Adrenal gland (tissue), 12 donors: ENCODE measurements around the gene NEUROG1. TPM values are rescaled to one million over a fixed set of nuclear protein-coding genes. Genes with fewer than 3 reads are reported as not detected.

ENCODE experiments used
- DNase-seq, 7 donors: peaks; one replicate each; pipeline ENCODE4 v3.0.0-alpha.2; 2019 to 2020
- H3K27ac ChIP-seq, 5 donors: fragments of 200-600 bp; sonication (generic) in 4 of 5; 1 replicate in 3 of 5; 2 replicates in 2 of 5; pipeline versions ENCODE4 v1.5.1 to v1.8.0; 2016 to 2020; ENCODE audit warnings: mild to moderate bottlenecking in 1 of 5
- H3K27me3 ChIP-seq: fragments of 200-600 bp; 2 replicates; pipeline ENCODE4 v1.8.0; 2021
- H3K36me3 ChIP-seq, 2 donors: fragments of 200-600 bp; replicated peaks in 1 of 2; 1 replicate in 1 of 2; 2 replicates in 1 of 2; pipeline versions ENCODE4 v1.5.1 to v1.8.0; 2018 to 2022
- H3K4me1 ChIP-seq, 2 donors: fragments of 200-600 bp; replicated peaks in 1 of 2; 1 replicate in 1 of 2; 2 replicates in 1 of 2; pipeline versions ENCODE4 v1.5.1 to v1.8.0; 2018 to 2021
- H3K4me3 ChIP-seq, 4 donors: fragments of 200-600 bp; sonication (generic) in 3 of 4; one replicate each; pipeline ENCODE4 v1.5.1; 2016 to 2018
- H3K9me3 ChIP-seq, 3 donors: fragments of 200-600 bp; sonication (generic) in 1 of 3; replicated peaks in 1 of 3; 1 replicate in 2 of 3; 2 replicates in 1 of 3; pipeline versions ENCODE4 v1.5.1 to v1.8.0; 2016 to 2021
- POLR2A ChIP-seq, 2 donors: fragments of 450-650 bp; IDR thresholded peaks; one replicate each; pipeline ENCODE4 v1.6.1; 2017; ENCODE audit warnings: antibody characterized with exemption in 2 of 2, mild to moderate bottlenecking in 2 of 2, moderate library complexity in 1 of 2
- WGBS, 4 donors: extraction: QIAGEN DNeasy Blood & Tissue Kit in 2 of 4; methylation state at CpG; one replicate each; pipeline versions ENCODE4 v1.1.5 to v1.1.7; 2013 to 2017; 5-methylcytosine and 5-hydroxymethylcytosine counted together
- intact Hi-C, 2 donors: fragments of 100-400 bp; cut with DNase I; formaldehyde crosslinking; loops; one replicate each; pipeline versions ENCODE4 v1.14.1 to v1.15.0; 2022 to 2023
- polyA plus RNA-seq, 3 donors: library from polyadenylated mRNA; stranded (reverse); fragments of 200-250 nt in 2 of 3; fragments of 350-450 nt in 1 of 3; fragmentation: Illumina TruSeq in 1 of 3; extraction: RNeasy Lipid Tissue Mini Kit (QIAGEN cat#74804) in 1 of 3; gene quantifications; one replicate each; pipeline ENCODE4 v1.2.3, GENCODE V29; 2013 to 2014
- total RNA-seq, 9 donors: library from RNA; depleted of rRNA in 4 of 9; stranded (reverse); fragments of >200 nt in 4 of 9; fragments of 120-200 nt in 1 of 9; fragmentation: NEBNext Ultra II Directional in 1 of 9; extraction: Animal tissue kit (Norgen Biotek cat#: 25700) in 1 of 9; gene quantifications; one replicate each; pipeline versions ENCODE4 v1.1.0 to v1.2.4, GENCODE V29; 2013 to 2023
- TF ChIP-seq, protein P1 (sequence below), 6 experiments: fragments of 450-650 bp in 4 of 6; fragments of 200-600 bp in 2 of 6; sonication (generic) in 1 of 6; IDR thresholded peaks; 1 replicate in 5 of 6; 2 replicates in 1 of 6; pipeline versions ENCODE4 v1.5.1 to v1.8.0; 2016 to 2021; ENCODE audit warnings: antibody characterized with exemption in 6 of 6, mild to moderate bottlenecking in 2 of 6, moderate library complexity in 1 of 6
- donor health status: healthy with polysubstance abuse.
- donor health status: Bipolar disorder and iron deficiency.
- donor health status: DM: yes; HTN: yes; CAD: no.
- donor health status: DM: no; HTN: no; CAD: no.
- donor health status: DM: no; HTN: no; CAD: no.
- donor health status: DM: yes; HTN: yes; CAD: no.

The NEUROG1 gene
- total and polyA plus RNA-seq, 12 donors, result not detected

DNA sequence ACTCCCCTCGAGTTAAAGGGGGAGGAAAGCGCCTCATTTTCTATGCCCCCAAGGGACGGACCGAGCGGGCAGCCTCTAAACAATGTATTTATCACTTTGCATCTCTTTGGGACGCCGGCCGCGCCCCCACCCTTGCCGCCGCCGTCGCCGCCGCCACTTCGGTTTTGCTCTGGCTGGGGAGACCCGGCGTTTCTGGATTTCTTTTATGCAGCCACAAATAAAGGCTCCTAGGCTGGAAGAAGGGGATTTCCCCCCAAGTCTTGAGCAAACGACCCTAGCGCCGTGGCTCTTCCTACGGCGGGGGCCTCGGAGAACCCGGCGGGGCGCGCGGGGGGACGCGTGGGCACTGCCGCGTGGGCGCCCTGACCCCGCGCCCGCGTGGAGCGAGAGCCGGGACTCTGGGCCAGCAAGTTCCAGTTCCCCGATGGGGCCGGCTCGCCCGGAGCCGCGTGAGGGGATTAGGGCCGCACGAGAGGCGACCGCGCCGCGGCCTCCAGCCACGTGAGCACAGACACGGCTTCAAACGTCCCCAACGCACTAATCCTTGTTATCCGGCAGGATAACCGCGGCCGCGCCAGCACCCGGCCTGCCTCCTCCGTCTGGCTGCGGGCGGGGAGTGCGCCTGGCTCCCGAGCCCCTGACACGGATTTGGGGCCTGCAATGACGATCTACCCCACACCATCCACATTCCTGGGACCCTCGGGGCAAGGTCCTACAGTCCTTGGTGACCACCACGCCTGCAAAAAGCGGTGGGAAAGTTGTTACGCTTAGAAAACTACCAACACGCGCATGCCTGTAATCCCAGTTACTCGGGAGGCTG, 7.9 kb upstream of the NEUROG1 start:
- Histone ChIP-seq H3K36me3 (no peaks in the 10 kb centered on the region), H3K27me3 (peaks cover 45% of the 10 kb centered on the region), H3K27ac (no peak overlapping the region), H3K9me3 (no peaks in the 10 kb centered on the region), H3K4me1 (peaks cover 11 to 17% of the 10 kb centered on the region in 2 donors), H3K4me3 (peak overlapping the region in 2 of 4 donors; percentile 35 to 66)
- WGBS, 4 donors, result 7 to 15% (median 8%) methylated on average over 33 to 77 of the region's 77 CpGs
- intact Hi-C loops, result no loop called here
- TF ChIP-seq POLR2A (IDR thresholded peaks at IDR 0.05), result no peak
- TF ChIP-seq, protein P1, sequence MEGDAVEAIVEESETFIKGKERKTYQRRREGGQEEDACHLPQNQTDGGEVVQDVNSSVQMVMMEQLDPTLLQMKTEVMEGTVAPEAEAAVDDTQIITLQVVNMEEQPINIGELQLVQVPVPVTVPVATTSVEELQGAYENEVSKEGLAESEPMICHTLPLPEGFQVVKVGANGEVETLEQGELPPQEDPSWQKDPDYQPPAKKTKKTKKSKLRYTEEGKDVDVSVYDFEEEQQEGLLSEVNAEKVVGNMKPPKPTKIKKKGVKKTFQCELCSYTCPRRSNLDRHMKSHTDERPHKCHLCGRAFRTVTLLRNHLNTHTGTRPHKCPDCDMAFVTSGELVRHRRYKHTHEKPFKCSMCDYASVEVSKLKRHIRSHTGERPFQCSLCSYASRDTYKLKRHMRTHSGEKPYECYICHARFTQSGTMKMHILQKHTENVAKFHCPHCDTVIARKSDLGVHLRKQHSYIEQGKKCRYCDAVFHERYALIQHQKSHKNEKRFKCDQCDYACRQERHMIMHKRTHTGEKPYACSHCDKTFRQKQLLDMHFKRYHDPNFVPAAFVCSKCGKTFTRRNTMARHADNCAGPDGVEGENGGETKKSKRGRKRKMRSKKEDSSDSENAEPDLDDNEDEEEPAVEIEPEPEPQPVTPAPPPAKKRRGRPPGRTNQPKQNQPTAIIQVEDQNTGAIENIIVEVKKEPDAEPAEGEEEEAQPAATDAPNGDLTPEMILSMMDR (IDR thresholded peaks at IDR 0.05), result no peak
- DNase-seq, result peak in 4 of 7 donors; percentile 23 to 36 (median 25)

DNA sequence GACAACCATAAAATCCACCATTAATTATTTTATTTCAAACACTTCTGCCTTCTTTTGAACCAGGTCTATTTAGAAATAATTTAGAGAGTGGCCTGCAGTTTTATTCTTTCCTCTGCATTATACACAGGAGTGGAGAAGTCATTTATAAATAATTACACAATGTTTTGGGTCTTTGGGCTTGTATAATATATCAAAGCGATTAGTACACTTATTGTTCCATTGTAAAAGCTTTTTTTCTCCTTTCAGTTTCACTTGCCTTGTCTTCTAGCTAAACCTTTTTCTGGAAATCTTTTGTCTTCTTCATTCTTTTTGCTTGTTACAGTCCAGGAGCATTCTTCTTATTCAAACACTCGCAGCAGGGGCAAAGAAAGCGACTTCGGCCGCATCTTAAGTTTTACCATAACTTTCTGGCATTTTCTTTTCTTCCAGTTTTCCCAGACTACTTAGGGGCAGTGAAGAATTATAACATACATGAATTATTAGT, 7.3 kb upstream of the NEUROG1 start:
- Histone ChIP-seq H3K4me3 (peak overlapping the region in 2 of 4 donors; percentile 9 to 66), H3K9me3 (no peaks in the 10 kb centered on the region), H3K27ac (no peak overlapping the region), H3K36me3 (no peaks in the 10 kb centered on the region), H3K4me1 (peaks cover 11 to 17% of the 10 kb centered on the region in 2 donors), H3K27me3 (peaks cover 49% of the 10 kb centered on the region)
- WGBS, 4 donors, result 55 to 58% (median 57%) methylated on average over 5 of the region's 5 CpGs
- intact Hi-C loops, result no loop called here
- no peak for DNase-seq
- TF ChIP-seq, protein P1 (IDR thresholded peaks at IDR 0.05), result no peak
- TF ChIP-seq POLR2A (IDR thresholded peaks at IDR 0.05), result no peak

DNA sequence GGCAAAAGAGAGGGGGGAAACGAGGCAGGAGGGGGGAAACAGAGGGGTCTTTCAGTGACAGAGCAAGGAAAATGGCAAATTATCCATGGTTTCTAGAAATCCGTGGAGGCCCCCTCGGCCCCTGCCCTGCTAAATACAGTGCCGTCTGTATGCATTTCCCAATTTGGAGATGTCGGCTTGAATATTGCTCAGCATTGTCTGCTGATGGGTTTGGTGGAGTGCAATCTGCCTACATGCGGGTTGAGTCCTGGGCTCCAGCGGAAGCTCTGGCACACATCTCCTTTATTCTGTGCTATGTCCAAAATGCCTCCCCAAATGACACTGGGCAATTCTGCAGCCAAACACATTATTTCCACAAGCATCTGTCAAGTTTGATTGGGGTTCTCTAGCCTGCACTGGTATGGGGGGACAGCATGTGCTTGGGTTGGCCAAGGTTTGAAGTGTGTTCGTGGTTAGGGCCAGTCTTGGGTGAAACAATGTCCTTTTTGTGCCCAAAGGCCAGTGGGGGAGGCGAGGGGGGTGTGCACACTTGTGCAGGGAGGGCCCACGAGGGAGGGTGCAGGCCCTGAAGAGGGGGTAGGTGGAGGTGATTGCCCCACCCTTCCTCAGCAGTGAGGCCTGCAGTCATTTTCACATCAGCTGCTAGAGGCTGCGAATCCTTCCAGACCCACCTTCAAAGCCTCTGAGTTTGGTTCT, 6.2 kb upstream of the NEUROG1 start:
- Histone ChIP-seq H3K27me3 (peaks cover 53% of the 10 kb centered on the region), H3K4me1 (peaks cover 11 to 17% of the 10 kb centered on the region in 2 donors), H3K27ac (no peak overlapping the region), H3K9me3 (no peaks in the 10 kb centered on the region), H3K4me3 (no peak overlapping the region), H3K36me3 (no peaks in the 10 kb centered on the region)
- WGBS, 4 donors, result 47 to 57% (median 56%) methylated on average over 10 to 11 of the region's 11 CpGs
- intact Hi-C loops, result no loop called here
- TF ChIP-seq, protein P1 (IDR thresholded peaks at IDR 0.05), result no peak
- no peak for TF ChIP-seq POLR2A (IDR thresholded peaks at IDR 0.05)
- DNase-seq, result no peak

DNA sequence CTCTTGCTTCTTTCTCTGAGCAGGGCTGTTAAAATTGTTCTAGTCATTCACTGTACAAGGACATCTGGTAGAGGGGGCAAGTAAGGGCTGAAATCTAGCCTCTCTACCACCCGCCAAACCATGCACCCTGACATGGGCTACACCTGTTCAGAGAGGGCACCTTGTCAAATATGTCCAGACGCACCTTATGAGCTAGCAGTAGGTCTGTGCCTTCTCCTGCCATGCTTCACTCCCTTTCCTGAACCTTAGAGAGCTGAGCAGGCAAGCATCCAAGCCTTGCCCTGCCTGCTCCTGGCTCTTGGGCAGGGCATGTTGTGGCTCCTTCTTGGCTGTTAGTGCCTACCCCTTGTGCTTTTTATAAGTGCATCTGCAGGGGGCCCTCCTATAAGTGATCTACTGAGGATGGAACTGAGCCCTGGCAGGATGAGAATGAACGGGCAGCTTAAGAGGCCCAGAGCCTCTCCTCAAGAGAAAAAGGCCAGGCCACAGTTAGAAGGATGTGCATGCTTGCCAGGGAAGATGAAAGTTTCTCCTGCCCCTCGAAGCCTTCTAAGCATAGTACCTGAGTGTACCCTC, 3.8 kb upstream of the NEUROG1 start:
- WGBS, 4 donors, result 59 to 76% (median 71%) methylated on average over 3 to 4 of the region's 4 CpGs
- no peak for DNase-seq
- no peak overlapping the region for H3K27ac ChIP-seq
- no peak overlapping the region for H3K4me3 ChIP-seq
- TF ChIP-seq POLR2A (IDR thresholded peaks at IDR 0.05), result no peak
- TF ChIP-seq, protein P1 (IDR thresholded peaks at IDR 0.05), result no peak
- peaks cover 10 to 23% of the 10 kb centered on the region in 2 donors for H3K4me1 ChIP-seq
- no peaks in the 10 kb centered on the region for H3K9me3 ChIP-seq
- peaks cover 60% of the 10 kb centered on the region for H3K27me3 ChIP-seq
- intact Hi-C loops, result no loop called here
- H3K36me3 ChIP-seq, result no peaks in the 10 kb centered on the region
